ENCODE measurements around the gene TMIGD3. TPM values are rescaled to one million over a fixed set of nuclear protein-coding genes. Genes with fewer than 3 reads are reported as not detected.

The TMIGD3 gene
- total RNA-seq, 1 experiment from 2014 or later = 0.88 TPM

DNA sequence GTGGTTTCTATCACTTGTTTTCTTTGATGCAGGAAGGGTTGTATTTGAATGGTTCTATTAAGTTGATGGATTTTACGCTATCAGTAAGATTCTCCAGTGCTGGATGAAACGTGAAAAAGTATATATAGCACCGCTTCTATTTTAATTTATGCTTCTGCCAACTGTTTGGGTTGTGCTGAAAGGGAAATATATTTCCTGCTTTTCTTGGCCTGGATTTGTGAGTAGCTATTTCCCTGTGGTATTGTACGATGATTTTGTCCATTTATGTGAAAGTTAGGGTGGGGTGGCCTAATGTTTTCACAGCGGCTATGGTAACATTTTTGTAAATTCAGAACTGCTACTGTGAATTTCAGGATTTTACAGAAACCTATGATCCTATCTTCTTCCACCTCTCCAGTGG is 29.3 kb downstream of the TMIGD3 start:
- no TSS peak for BruUV-seq (replicated peaks)
- Histone ChIP-seq H3K4me3 (ENCODE audit: low read depth, low read length) (no peak overlapping the region), H3K36me3 (ENCODE audit: control insufficient read depth, insufficient read depth, low read length) (no peaks in the 10 kb centered on the region), H3K27me3 (replicated peaks; ENCODE audit: control insufficient read depth, insufficient read depth, low read length) (no peaks in the 10 kb centered on the region), H3K4me1 (no peaks in the 10 kb centered on the region), H3K9me3 (no peaks in the 10 kb centered on the region)
- Mint-ChIP-seq H3K36me3 (ENCODE audit: insufficient read depth, unreplicated experiment) (no peaks in the 10 kb centered on the region), H3K4me3 (ENCODE audit: unreplicated experiment) (no peak overlapping the region), H3K27ac (ENCODE audit: unreplicated experiment) (no peak overlapping the region), H3K27me3 (ENCODE audit: insufficient read depth, unreplicated experiment) (no peaks in the 10 kb centered on the region), H3K9me3 (ENCODE audit: unreplicated experiment) (no peaks in the 10 kb centered on the region), H3K4me1 (ENCODE audit: low read depth, unreplicated experiment) (no peaks in the 10 kb centered on the region)
- ChIA-PET CTCF (no interaction called here), POLR2A (no interaction called here)
- TF ChIP-seq, protein P1, sequence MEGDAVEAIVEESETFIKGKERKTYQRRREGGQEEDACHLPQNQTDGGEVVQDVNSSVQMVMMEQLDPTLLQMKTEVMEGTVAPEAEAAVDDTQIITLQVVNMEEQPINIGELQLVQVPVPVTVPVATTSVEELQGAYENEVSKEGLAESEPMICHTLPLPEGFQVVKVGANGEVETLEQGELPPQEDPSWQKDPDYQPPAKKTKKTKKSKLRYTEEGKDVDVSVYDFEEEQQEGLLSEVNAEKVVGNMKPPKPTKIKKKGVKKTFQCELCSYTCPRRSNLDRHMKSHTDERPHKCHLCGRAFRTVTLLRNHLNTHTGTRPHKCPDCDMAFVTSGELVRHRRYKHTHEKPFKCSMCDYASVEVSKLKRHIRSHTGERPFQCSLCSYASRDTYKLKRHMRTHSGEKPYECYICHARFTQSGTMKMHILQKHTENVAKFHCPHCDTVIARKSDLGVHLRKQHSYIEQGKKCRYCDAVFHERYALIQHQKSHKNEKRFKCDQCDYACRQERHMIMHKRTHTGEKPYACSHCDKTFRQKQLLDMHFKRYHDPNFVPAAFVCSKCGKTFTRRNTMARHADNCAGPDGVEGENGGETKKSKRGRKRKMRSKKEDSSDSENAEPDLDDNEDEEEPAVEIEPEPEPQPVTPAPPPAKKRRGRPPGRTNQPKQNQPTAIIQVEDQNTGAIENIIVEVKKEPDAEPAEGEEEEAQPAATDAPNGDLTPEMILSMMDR (IDR thresholded peaks at IDR 0.05; ENCODE audit: insufficient read depth in 1 of 2, low read depth in 1 of 2, low read length in 1 of 2, severe bottlenecking in 1 of 2, unreplicated experiment in 1 of 2) = no peak
- intact Hi-C loops (cut with micrococcal nuclease; ENCODE audit: unreplicated experiment) = no loop called here
- no peak for DNase-seq

DNA sequence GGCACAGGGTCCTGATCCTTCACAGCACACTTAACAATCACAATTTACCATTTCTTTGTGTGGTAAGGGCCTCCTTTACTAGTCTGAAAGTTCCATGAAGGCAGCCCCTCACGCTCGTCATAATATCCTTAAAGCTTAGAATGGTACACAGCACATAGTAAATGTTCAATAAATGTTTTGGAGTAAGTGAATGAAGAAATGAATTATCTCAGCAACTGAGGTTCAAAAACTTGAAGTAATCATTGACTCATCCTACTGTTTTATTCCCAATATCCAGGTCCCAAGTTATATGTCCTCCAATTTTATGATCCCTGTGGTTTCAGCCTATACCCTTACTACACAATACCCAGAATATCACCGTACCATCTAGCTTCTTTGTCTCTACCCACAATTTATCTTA is 31.9 kb downstream of the TMIGD3 start:
- no peaks in the 10 kb centered on the region for H3K4me1 Mint-ChIP-seq (ENCODE audit: low read depth, unreplicated experiment)
- Histone ChIP-seq H3K4me1 (no peaks in the 10 kb centered on the region), H3K4me3 (ENCODE audit: low read depth, low read length) (no peak overlapping the region), H3K27me3 (replicated peaks; ENCODE audit: control insufficient read depth, insufficient read depth, low read length) (no peaks in the 10 kb centered on the region), H3K36me3 (ENCODE audit: control insufficient read depth, insufficient read depth, low read length) (no peaks in the 10 kb centered on the region), H3K9me3 (no peaks in the 10 kb centered on the region)
- intact Hi-C loops (cut with micrococcal nuclease; ENCODE audit: unreplicated experiment) = no loop called here
- no peak overlapping the region for H3K27ac Mint-ChIP-seq (ENCODE audit: unreplicated experiment)
- no peak overlapping the region for H3K4me3 Mint-ChIP-seq (ENCODE audit: unreplicated experiment)
- H3K36me3 Mint-ChIP-seq (ENCODE audit: insufficient read depth, unreplicated experiment) = no peaks in the 10 kb centered on the region
- no peaks in the 10 kb centered on the region for H3K9me3 Mint-ChIP-seq (ENCODE audit: unreplicated experiment)
- no peak for DNase-seq
- BruUV-seq (replicated peaks) = no TSS peak
- POLR2A ChIA-PET = interaction anchor here (0.6 kb wide), 1 partner anchor 177 kb away, joined by 4 read pairs; no protein-coding TSS in a partner anchor
- TF ChIP-seq, protein P1 (IDR thresholded peaks at IDR 0.05; ENCODE audit: insufficient read depth in 1 of 2, low read depth in 1 of 2, low read length in 1 of 2, severe bottlenecking in 1 of 2, unreplicated experiment in 1 of 2) = no peak
- H3K27me3 Mint-ChIP-seq (ENCODE audit: insufficient read depth, unreplicated experiment) = no peaks in the 10 kb centered on the region
- CTCF ChIA-PET = no interaction called here

GRCh38 chr1:111471012-111471411 is 32.4 kb downstream of the TMIGD3 start:
- intact Hi-C loops (cut with micrococcal nuclease; ENCODE audit: unreplicated experiment) = no loop called here
- no peaks in the 10 kb centered on the region for H3K9me3 Mint-ChIP-seq (ENCODE audit: unreplicated experiment)
- H3K4me3 Mint-ChIP-seq (ENCODE audit: unreplicated experiment) = no peak overlapping the region
- no peak overlapping the region for H3K27ac Mint-ChIP-seq (ENCODE audit: unreplicated experiment)
- Histone ChIP-seq H3K36me3 (ENCODE audit: control insufficient read depth, insufficient read depth, low read length) (no peaks in the 10 kb centered on the region), H3K4me1 (no peaks in the 10 kb centered on the region), H3K4me3 (ENCODE audit: low read depth, low read length) (no peak overlapping the region), H3K9me3 (no peaks in the 10 kb centered on the region), H3K27me3 (replicated peaks; ENCODE audit: control insufficient read depth, insufficient read depth, low read length) (no peaks in the 10 kb centered on the region)
- H3K36me3 Mint-ChIP-seq (ENCODE audit: insufficient read depth, unreplicated experiment) = no peaks in the 10 kb centered on the region
- ChIA-PET POLR2A (no interaction called here), CTCF (no interaction called here)
- H3K27me3 Mint-ChIP-seq (ENCODE audit: insufficient read depth, unreplicated experiment) = no peaks in the 10 kb centered on the region
- TF ChIP-seq, protein P1 (IDR thresholded peaks at IDR 0.05; ENCODE audit: insufficient read depth in 1 of 2, low read depth in 1 of 2, low read length in 1 of 2, severe bottlenecking in 1 of 2, unreplicated experiment in 1 of 2) = no peak
- BruUV-seq (replicated peaks) = no TSS peak
- H3K4me1 Mint-ChIP-seq (ENCODE audit: low read depth, unreplicated experiment) = no peaks in the 10 kb centered on the region
- no peak for DNase-seq
